Activated CD4-positive, alpha-beta T cell treated with anti-CD3 and anti-CD28 coated beads, Interleukin-2, amount 50 U/mL, for 24 hours (primary cell): ENCODE measurements around the gene SESN1.

ENCODE experiments used
- DNase-seq, 2 donors: peaks; one replicate each; pipeline ENCODE4 v3.0.0-alpha.2; 2020; ENCODE audit warnings: low read depth in 1 of 2, low spot score in 1 of 2

SESN1 gene

DNA sequence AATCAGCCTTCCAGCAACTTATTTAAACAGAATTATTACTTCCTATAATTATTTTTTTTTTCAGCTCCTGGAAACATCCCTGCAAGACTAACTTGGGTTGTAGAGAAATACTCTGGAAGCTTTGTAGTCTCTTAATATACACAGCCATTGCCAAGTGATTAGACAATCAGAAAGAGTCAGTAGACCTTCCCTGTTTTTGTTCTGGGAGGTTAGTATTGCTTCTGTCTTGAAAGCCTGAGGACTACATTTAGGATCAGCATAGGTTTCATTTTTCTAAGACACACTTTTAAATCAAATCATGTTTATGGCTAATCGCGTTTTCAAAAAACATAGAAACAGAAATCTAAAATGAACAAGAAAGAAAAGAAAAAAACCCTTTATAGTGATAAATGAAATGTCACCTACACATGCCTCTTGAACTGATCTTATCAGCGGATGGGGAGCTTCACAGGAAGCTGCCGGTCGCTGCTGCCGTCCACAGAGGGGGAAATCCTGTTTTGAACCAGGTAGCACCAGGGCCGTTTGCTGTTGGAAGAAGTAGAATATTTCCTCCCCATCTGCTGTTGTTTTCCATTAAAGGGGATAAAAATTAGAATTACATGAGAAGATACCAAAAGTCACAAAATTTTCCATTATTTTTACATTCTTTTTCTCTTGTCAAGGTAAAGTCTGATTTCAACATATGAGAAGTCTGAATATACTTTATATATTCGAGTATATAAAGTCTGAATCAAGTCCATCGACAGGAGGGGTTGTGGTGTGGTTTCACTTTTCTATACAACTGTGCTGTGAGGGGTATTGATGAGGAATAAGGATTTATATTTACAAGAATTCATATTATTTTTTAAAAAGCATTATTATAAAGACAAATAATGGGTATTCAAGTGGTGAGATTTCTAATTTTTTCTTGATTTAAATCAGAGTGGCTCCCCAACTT lies 151.8 kb downstream of the SESN1 start:
- DNase-seq, result peak in 1 of 2 donors; percentile 46

DNA sequence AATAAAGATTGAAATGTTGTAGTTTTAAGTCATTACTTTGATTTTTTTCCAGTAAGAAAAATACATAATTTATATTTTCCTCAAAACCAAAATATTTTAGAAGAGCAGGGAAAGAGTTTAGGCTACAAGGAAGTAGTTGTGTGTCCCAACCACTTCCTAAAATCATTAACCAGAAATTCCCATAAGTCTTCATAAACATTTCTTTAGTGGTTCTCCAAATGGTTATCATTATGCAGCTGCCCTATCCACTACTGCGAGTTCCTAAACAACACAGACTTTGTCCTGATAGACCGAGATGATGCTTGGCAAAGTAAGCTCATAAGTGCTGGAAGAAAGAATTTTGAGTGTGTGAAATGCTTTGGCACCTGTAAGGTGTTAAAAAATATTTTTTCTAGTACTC lies 152.8 kb downstream of the SESN1 start:
- no peak for DNase-seq

DNA sequence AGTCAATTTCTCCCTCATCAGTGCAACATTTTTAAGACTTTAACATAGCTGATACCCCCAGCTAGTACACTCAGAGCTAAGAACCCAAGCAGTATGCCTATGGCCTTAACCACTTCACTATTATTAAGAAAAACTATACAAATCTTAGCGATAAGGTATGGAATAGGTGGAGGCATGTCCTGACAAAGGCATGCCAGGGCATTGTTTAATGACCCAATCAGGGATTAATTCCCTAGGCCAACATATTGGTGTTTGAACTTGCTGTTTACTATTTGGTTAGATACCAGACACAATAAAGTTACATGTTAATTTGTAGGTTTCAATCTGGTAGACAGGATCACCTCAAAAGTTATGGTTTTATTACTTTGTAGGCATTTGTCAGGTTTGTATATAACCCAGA lies 153.4 kb downstream of the SESN1 start:
- no peak for DNase-seq

DNA sequence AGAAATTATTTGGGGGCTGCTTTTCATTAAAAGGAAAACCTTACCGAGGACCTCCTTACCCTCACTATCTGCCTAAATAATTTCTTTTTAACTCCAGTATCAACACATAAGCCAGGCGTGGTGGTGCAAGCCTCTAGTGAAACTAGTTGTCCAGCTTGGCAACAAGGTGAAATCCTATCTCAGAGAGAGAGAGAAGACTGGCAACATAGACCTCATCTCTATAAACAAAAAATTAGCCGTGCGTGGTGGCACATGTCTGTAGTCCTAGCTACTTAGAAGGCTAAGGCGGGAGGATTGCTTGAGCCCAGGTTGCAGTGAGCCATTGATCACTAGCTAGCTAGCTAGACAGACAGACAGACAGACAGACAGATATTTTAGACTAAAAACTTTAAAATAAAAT lies 153.9 kb downstream of the SESN1 start:
- no peak for DNase-seq

DNA sequence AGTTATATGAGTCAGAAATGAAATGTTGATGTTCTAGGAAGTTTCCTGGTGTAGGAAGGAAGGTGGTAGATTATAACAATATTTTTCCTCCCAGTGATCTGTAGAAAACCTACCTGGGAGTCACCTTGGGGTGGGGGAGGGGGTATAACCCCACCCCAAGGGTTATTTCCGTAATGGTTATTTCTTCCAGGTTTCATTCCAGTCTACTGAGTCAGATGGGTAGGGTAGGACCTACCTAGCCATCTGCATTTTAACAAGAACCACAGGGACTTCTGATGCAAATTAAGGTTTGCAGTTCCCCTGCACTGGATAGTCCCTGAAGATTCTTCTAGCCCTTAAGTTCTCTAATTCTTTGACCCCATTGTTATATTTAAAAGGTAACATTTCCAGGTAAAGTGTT lies 157.5 kb downstream of the SESN1 start:
- no peak for DNase-seq
